GM19043 (cell line): ENCODE results near the gene ZNF618.

Experiments
- ATAC-seq: cut with Tn5 transposase; IDR thresholded peaks from one replicate; pipeline ENCODE4 v1.9.1; 2021; ENCODE audit warnings: low read depth; ENCODE audit not compliant: unreplicated experiment

Gene ZNF618

GRCh38 chr9:114051281-114051680, 175.2 kb downstream of the ZNF618 start:
- no peak for ATAC-seq

GRCh38 chr9:114051706-114052105, 175.6 kb downstream of the ZNF618 start:
- ATAC-seq: no peak

GRCh38 chr9:114053246-114054005, 177.3 kb downstream of the ZNF618 start:
- no peak for ATAC-seq

GRCh38 chr9:114054191-114054690, 178.1 kb downstream of the ZNF618 start:
- no peak for ATAC-seq

GRCh38 chr9:114055061-114055460, 179.0 kb downstream of the ZNF618 start:
- no peak for ATAC-seq

GRCh38 chr9:114055894-114056293, 179.8 kb downstream of the ZNF618 start:
- no peak for ATAC-seq

GRCh38 chr9:114056527-114056926, 180.4 kb downstream of the ZNF618 start:
- ATAC-seq: no peak

- ATAC-seq: no peak
These were observed 181.2 kb downstream of the ZNF618 start for GRCh38 chr9:114057161-114057885.

- no peak for ATAC-seq
These were observed 182.6 kb downstream of the ZNF618 start for GRCh38 chr9:114058688-114059046.

GRCh38 chr9:114059047-114059803, 183.1 kb downstream of the ZNF618 start:
- ATAC-seq: no peak

GRCh38 chr9:114060070-114060469, 184.0 kb downstream of the ZNF618 start:
- no peak for ATAC-seq

- no peak for ATAC-seq
These were observed 184.6 kb downstream of the ZNF618 start for GRCh38 chr9:114060711-114061110.

- ATAC-seq: no peak
These were observed 185.2 kb downstream of the ZNF618 start for GRCh38 chr9:114061292-114061691.

GRCh38 chr9:114061830-114062474, 185.8 kb downstream of the ZNF618 start:
- ATAC-seq: no peak

- ATAC-seq: no peak
These were observed 189.2 kb downstream of the ZNF618 start for GRCh38 chr9:114065304-114065703.

- no peak for ATAC-seq
These were observed 193.5 kb downstream of the ZNF618 start for GRCh38 chr9:114069476-114070187.

GRCh38 chr9:114070188-114071103, 194.3 kb downstream of the ZNF618 start:
- ATAC-seq: no peak

GRCh38 chr9:114071197-114071795, 195.2 kb downstream of the ZNF618 start:
- no peak for ATAC-seq
